OCI-LY3 (cell line): ENCODE measurements around the gene KDM4B.

Experiments used
- EZH2phosphoT487 ChIP-seq: fragments of 200-600 bp; shearing (Covaris generic); IDR thresholded peaks from 2 replicates; pipeline ENCODE4 v1.6.1; 2018; ENCODE audit warnings: antibody characterized with exemption, mixed run types, low read depth
- TF ChIP-seq, protein P1 (sequence below): fragments of 200-600, 300-600 bp; sonication (generic); IDR thresholded peaks from 2 replicates; pipeline ENCODE4 v1.5.1; 2014; ENCODE audit warnings: antibody characterized with exemption, low read length, low read depth

DNA sequence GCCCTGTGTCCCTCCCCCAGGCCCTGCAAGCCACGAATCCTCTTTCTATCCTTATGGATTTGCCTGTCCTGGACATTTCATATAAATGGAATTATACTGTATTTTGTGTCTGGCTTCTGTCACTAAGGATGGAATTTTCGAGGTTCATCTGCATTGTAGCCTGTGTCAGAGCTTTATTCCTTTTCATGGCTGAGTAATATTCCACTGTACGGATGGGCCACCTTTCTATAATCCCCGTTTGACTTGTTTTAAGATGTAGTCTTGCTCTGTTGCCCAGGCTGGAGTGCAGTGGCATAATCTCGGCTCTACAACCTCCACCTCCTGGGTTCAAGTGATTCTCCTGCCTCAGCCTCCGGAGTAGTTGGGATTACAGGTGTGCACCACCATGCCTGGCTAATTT lies 3.9 kb upstream of the KDM4B start:
- no peak for TF ChIP-seq EZH2phosphoT487
- TF ChIP-seq, protein P1, sequence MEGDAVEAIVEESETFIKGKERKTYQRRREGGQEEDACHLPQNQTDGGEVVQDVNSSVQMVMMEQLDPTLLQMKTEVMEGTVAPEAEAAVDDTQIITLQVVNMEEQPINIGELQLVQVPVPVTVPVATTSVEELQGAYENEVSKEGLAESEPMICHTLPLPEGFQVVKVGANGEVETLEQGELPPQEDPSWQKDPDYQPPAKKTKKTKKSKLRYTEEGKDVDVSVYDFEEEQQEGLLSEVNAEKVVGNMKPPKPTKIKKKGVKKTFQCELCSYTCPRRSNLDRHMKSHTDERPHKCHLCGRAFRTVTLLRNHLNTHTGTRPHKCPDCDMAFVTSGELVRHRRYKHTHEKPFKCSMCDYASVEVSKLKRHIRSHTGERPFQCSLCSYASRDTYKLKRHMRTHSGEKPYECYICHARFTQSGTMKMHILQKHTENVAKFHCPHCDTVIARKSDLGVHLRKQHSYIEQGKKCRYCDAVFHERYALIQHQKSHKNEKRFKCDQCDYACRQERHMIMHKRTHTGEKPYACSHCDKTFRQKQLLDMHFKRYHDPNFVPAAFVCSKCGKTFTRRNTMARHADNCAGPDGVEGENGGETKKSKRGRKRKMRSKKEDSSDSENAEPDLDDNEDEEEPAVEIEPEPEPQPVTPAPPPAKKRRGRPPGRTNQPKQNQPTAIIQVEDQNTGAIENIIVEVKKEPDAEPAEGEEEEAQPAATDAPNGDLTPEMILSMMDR: no peak
